PFSK-1 (cell line): ENCODE results near the gene PKM.

Experiments used
- POLR2AphosphoS5 ChIP-seq: IDR thresholded peaks from 2 replicates; pipeline ENCODE4 v1.6.1; 2012; ENCODE audit warnings: low read depth, mild to moderate bottlenecking, control low read depth, low read length, moderate library complexity
- TAF1 ChIP-seq: IDR thresholded peaks from 2 replicates; pipeline ENCODE4 v1.6.1; 2012; ENCODE audit warnings: low read length, control low read depth, borderline replicate concordance; ENCODE audit not compliant: insufficient read depth

GRCh38 chr15:72184165-72184811, 46.7 kb downstream of the PKM start:
- TF ChIP-seq POLR2AphosphoS5 (no peak), TAF1 (no peak)
